Keratinocyte (primary cell): Measurements from ENCODE around the gene ATP6V0B. TPM values are rescaled to one million over a fixed set of nuclear protein-coding genes. Genes with fewer than 3 reads are reported as not detected.

Experiments used
- DNase-seq: peaks from one replicate; pipeline ENCODE4 v3.0.0-alpha.2; 2011; ENCODE audit warnings: low read depth, missing footprints, low spot score
- FAIRE-seq: peaks from 2 replicates; lab custom pipeline; 2011; peaks lifted over from hg19 to GRCh38; lab: Jason Lieb, UNC
- H2AFZ ChIP-seq: 2 replicates; pipeline ENCODE4 v1.6.0; 2012; ENCODE audit warnings: low read length, control low read depth, inconsistent platforms; ENCODE audit not compliant: control insufficient read depth
- H3K27ac ChIP-seq: 2 replicates; pipeline ENCODE4 v1.5.1; 2011; ENCODE audit warnings: low read length; ENCODE audit not compliant: control insufficient read depth, insufficient read depth
- H3K27me3 ChIP-seq: 3 replicates; pipeline ENCODE4 v1.6.0; 2011; ENCODE audit warnings: low read length; ENCODE audit not compliant: control insufficient read depth, insufficient read depth; ENCODE audit errors: extremely low read depth
- H3K36me3 ChIP-seq, 2 experiments: 2 replicates in 1 of 2; 3 replicates in 1 of 2; pipeline ENCODE4 v1.5.1; 2011; ENCODE audit warnings: low read length in 2 of 2, mild to moderate bottlenecking in 1 of 2; ENCODE audit not compliant: control insufficient read depth in 2 of 2, insufficient read depth in 2 of 2; ENCODE audit errors: extremely low read depth in 1 of 2
- H3K4me1 ChIP-seq: 3 replicates; pipeline ENCODE4 v1.5.1; 2011; ENCODE audit warnings: low read length; ENCODE audit not compliant: control insufficient read depth, insufficient read depth; ENCODE audit errors: extremely low read depth
- H3K4me2 ChIP-seq: 3 replicates; pipeline ENCODE4 v1.6.0; 2011; ENCODE audit warnings: low read depth, low read length; ENCODE audit not compliant: control insufficient read depth, insufficient read depth; ENCODE audit errors: extremely low read depth
- H3K4me3 ChIP-seq, 3 experiments: fragments of 200-600 bp in 1 of 3; sonication (generic) in 1 of 3; 2 replicates in 2 of 3; 3 replicates in 1 of 3; pipeline ENCODE4 v1.5.1; 2011 to 2016; ENCODE audit warnings: low read length in 3 of 3, mild to moderate bottlenecking in 3 of 3, control low read depth in 2 of 3, inconsistent platforms in 1 of 3, low read depth in 1 of 3, mixed read lengths in 1 of 3, mixed run types in 1 of 3, moderate library complexity in 1 of 3; ENCODE audit not compliant: control insufficient read depth in 2 of 3, insufficient read depth in 2 of 3; ENCODE audit errors: extremely low read depth in 1 of 3
- H3K79me2 ChIP-seq: 2 replicates; pipeline ENCODE4 v1.6.0; 2012; ENCODE audit warnings: low read length; ENCODE audit not compliant: control insufficient read depth, insufficient read depth
- H3K9ac ChIP-seq: 3 replicates; pipeline ENCODE4 v1.6.0; 2011; ENCODE audit warnings: low read length; ENCODE audit not compliant: control insufficient read depth, insufficient read depth; ENCODE audit errors: extremely low read depth
- H3K9me1 ChIP-seq: 3 replicates; pipeline ENCODE4 v1.6.0; 2011; ENCODE audit warnings: low read length; ENCODE audit not compliant: control insufficient read depth, insufficient read depth; ENCODE audit errors: extremely low read depth
- H3K9me3 ChIP-seq: 2 replicates; pipeline ENCODE4 v1.5.1; 2012; ENCODE audit warnings: low read depth, low read length; ENCODE audit not compliant: control insufficient read depth
- H4K20me1 ChIP-seq: 3 replicates; pipeline ENCODE4 v1.6.0; 2011; ENCODE audit warnings: low read length; ENCODE audit not compliant: control insufficient read depth, insufficient read depth; ENCODE audit errors: extremely low read depth
- CTCF ChIP-seq, 3 experiments: IDR thresholded peaks in 1 of 3; conservative IDR thresholded peaks in 1 of 3; optimal IDR thresholded peaks in 1 of 3; 2 replicates in 2 of 3; 3 replicates in 1 of 3; pipeline versions ENCODE3 to v1.5.1; 2011; ENCODE audit warnings: low read length in 3 of 3, mild to moderate bottlenecking in 3 of 3, moderate library complexity in 2 of 3, control low read depth in 1 of 3, inconsistent platforms in 1 of 3; ENCODE audit not compliant: insufficient read depth in 2 of 3; ENCODE audit errors: extremely low read depth in 1 of 3
- EZH2 ChIP-seq: IDR thresholded peaks from one replicate; pipeline ENCODE4 v1.6.1; 2012; ENCODE audit warnings: inconsistent platforms, mild to moderate bottlenecking, low read length, moderate library complexity
- dilution Hi-C: fragments of 300-500 bp; cut with MboI; formaldehyde crosslinking; loops from one replicate; pipeline ENCODE4 v1.7.0; 2020; ENCODE audit warnings: low sequenced_read_pairs; ENCODE audit not compliant: extremely low pct_ligation_motif_present
- polyA plus RNA-seq, 5 experiments: library from polyadenylated mRNA; depleted of rRNA in 3 of 5; stranded (reverse) in 3 of 5; stranded (forward) in 1 of 5; unstranded in 1 of 5; fragments of >200 nt; gene quantifications; 1 replicate in 1 of 5; 2 replicates in 3 of 5; 3 replicates in 1 of 5; pipeline versions ENCODE4 v1.2.1 to v1.2.3, GENCODE V29; 2011 to 2012; ENCODE audit warnings: missing spikeins in 2 of 5, low read depth in 1 of 5, low replicate concordance in 1 of 5

The ATP6V0B gene
- polyA plus RNA-seq, 1 donor (not counting 4 experiments of a cell fraction or from before 2014, with no cell fraction given), result 195 TPM

DNA sequence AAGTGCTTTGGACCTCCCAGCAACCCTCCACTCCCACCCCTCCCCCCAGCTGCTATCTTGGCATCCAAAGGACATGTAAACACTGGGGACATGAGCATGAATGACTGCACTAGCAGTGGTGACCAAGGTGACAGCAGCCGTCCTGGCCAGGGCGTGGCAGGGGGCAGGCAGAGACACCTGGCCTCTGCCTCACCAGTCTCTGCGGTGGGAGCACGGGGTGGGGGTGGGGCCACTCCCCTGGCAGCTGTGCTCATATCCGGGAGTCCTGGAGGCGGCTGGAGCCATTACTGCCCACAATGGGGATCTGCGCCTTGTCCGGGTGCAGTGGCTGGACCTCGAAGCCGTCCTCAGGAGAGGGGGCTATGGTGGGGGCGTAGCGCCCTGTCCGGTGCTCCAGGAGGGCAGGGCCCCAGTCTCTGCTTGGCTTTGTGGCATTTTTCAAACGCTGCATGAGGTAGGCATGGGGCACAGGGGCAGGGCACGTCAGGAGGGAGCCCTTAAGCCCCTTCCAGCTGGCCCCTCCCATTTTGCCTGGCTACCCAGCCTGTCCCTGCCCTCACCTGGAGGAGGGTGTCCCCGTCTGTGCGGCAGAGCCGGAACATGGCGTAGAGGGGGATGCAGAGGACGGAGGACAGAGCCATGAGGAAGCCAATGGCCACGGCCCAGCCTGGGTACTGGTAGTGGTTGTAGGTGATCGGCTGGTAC, 22.7 kb downstream of the ATP6V0B start:
- no peak for TF ChIP-seq CTCF (optimal IDR thresholded peaks at IDR 0.05 in 1 of 3, IDR thresholded peaks at IDR 0.05 in 1 of 3, conservative IDR thresholded peaks at IDR 0.05 in 1 of 3; ENCODE audit: extremely low read depth in 1 of 3, insufficient read depth in 2 of 3, low read length in 3 of 3)
- TF ChIP-seq EZH2, result no peak
- H3K9ac ChIP-seq, result no peak overlapping the region
- no peak overlapping the region for H3K4me2 ChIP-seq
- no peaks in the 10 kb centered on the region for H3K79me2 ChIP-seq
- peaks cover 2 to 3% of the 10 kb centered on the region in 2 experiments for H3K36me3 ChIP-seq
- peaks cover 9% of the 10 kb centered on the region for H3K4me1 ChIP-seq
- no peak overlapping the region for H3K4me3 ChIP-seq
- no peaks in the 10 kb centered on the region for H4K20me1 ChIP-seq
- H3K27ac ChIP-seq, result no peak overlapping the region
- DNase-seq, result no peak
- no peaks in the 10 kb centered on the region for H3K9me3 ChIP-seq
- no peak overlapping the region for H2AFZ ChIP-seq
- no peaks in the 10 kb centered on the region for H3K27me3 ChIP-seq
- no peak for FAIRE-seq
- H3K9me1 ChIP-seq, result no peaks in the 10 kb centered on the region
- dilution Hi-C loops, result no loop called here

DNA sequence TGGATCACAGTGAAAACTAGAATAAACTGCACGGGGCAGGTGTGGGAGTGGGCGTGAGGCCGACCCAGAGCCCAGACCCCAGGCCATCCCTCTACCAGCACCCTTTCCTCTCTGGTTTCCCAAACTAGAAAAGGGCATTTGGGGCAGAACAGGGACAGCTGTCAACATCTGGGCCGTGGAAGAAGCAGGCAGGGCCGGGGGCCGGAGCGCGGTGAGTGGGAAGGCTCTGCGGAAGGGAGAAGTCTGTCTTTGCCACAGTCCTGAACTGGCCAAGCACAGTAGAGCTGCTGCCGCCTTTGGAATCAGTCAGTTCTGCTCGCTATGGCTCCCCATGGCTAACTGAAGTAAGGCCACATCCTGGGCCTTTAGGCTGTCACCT, 23.2 kb downstream of the ATP6V0B start:
- TF ChIP-seq EZH2 (no peak), CTCF (optimal IDR thresholded peaks at IDR 0.05 in 1 of 3, IDR thresholded peaks at IDR 0.05 in 1 of 3, conservative IDR thresholded peaks at IDR 0.05 in 1 of 3; ENCODE audit: extremely low read depth in 1 of 3, insufficient read depth in 2 of 3, low read length in 3 of 3) (no peak)
- no peaks in the 10 kb centered on the region for H3K9me1 ChIP-seq
- DNase-seq (no peak), FAIRE-seq (no peak)
- H2AFZ ChIP-seq, result no peak overlapping the region
- H3K4me1 ChIP-seq, result peaks cover 5% of the 10 kb centered on the region
- H3K9me3 ChIP-seq, result no peaks in the 10 kb centered on the region
- peaks cover 2 to 3% of the 10 kb centered on the region in 2 experiments for H3K36me3 ChIP-seq
- no peaks in the 10 kb centered on the region for H4K20me1 ChIP-seq
- H3K4me3 ChIP-seq, result no peak overlapping the region
- H3K4me2 ChIP-seq, result no peak overlapping the region
- no peaks in the 10 kb centered on the region for H3K79me2 ChIP-seq
- no peaks in the 10 kb centered on the region for H3K27me3 ChIP-seq
- H3K27ac ChIP-seq, result no peak overlapping the region
- H3K9ac ChIP-seq, result no peak overlapping the region
- dilution Hi-C loops, result no loop called here
